ENCODE data around the gene MTCL1. TPM values are rescaled to one million over a fixed set of nuclear protein-coding genes. Genes with fewer than 3 reads are reported as not detected.

Gene MTCL1
- total RNA-seq, 1 donor from 2014 or later = 14.6 TPM

- intact Hi-C loops (cut with DNase I) = no loop called here
- DNase-seq (ENCODE audit: low spot score) = no peak
- ATAC-seq = no peak
Measured at GRCh38 chr18:8799596-8800441, 94.5 kb downstream of the MTCL1 start.

- DNase-seq (ENCODE audit: low spot score) (no peak), ATAC-seq (no peak)
- intact Hi-C loops (cut with DNase I) = no loop called here
Measured at GRCh38 chr18:8800445-8800844, 95.1 kb downstream of the MTCL1 start.

GRCh38 chr18:8800876-8801262 is 95.5 kb downstream of the MTCL1 start:
- intact Hi-C loops (cut with DNase I) = no loop called here
- DNase-seq (ENCODE audit: low spot score) (no peak), ATAC-seq (no peak)

GRCh38 chr18:8801263-8801901 is 96.0 kb downstream of the MTCL1 start:
- DNase-seq (ENCODE audit: low spot score) = no peak
- no peak for ATAC-seq
- intact Hi-C loops (cut with DNase I) = no loop called here

- ATAC-seq = no peak
- intact Hi-C loops (cut with DNase I) = no loop called here
Measured at GRCh38 chr18:8802017-8802672, 96.8 kb downstream of the MTCL1 start.

GRCh38 chr18:8803063-8803795 is 97.9 kb downstream of the MTCL1 start:
- intact Hi-C loops (cut with DNase I) = no loop called here
- ATAC-seq (no peak), DNase-seq (ENCODE audit: low spot score) (no peak)

More at GRCh38 chr18:8802017-8802672, 96.8 kb downstream of the MTCL1 start:
- DNase-seq (ENCODE audit: low spot score) = no peak

GRCh38 chr18:8803957-8804356 is 98.6 kb downstream of the MTCL1 start:
- intact Hi-C loops (cut with DNase I) = no loop called here
- ATAC-seq (no peak), DNase-seq (ENCODE audit: low spot score) (no peak)

- intact Hi-C loops (cut with DNase I) = no loop called here
- no peak for ATAC-seq
- DNase-seq (ENCODE audit: low spot score) = no peak
Measured at GRCh38 chr18:8805552-8805951, 100.2 kb downstream of the MTCL1 start.

GRCh38 chr18:8806100-8806797 is 100.9 kb downstream of the MTCL1 start:
- DNase-seq (ENCODE audit: low spot score) = no peak
- ATAC-seq = no peak
- intact Hi-C loops (cut with DNase I) = no loop called here

GRCh38 chr18:8806798-8807487 is 101.6 kb downstream of the MTCL1 start:
- intact Hi-C loops (cut with DNase I) = no loop called here
- no peak for ATAC-seq
- no peak for DNase-seq (ENCODE audit: low spot score)

- intact Hi-C loops (cut with DNase I) = no loop called here
- DNase-seq (ENCODE audit: low spot score) (no peak), ATAC-seq (no peak)
Measured at GRCh38 chr18:8807488-8807805, 102.1 kb downstream of the MTCL1 start.

- intact Hi-C loops (cut with DNase I) = no loop called here
- ATAC-seq (no peak), DNase-seq (ENCODE audit: low spot score) (no peak)
Measured at GRCh38 chr18:8808001-8808400, 102.6 kb downstream of the MTCL1 start.

GRCh38 chr18:8809514-8809913 is 104.2 kb downstream of the MTCL1 start:
- DNase-seq (ENCODE audit: low spot score) (no peak), ATAC-seq (no peak)
- intact Hi-C loops (cut with DNase I) = no loop called here

GRCh38 chr18:8810157-8810556 is 104.8 kb downstream of the MTCL1 start:
- no peak for DNase-seq (ENCODE audit: low spot score)
- intact Hi-C loops (cut with DNase I) = no loop called here
- ATAC-seq = no peak

GRCh38 chr18:8811115-8811514 is 105.8 kb downstream of the MTCL1 start:
- ATAC-seq (no peak), DNase-seq (ENCODE audit: low spot score) (no peak)

GRCh38 chr18:8812631-8813030 is 107.3 kb downstream of the MTCL1 start:
- ATAC-seq (no peak), DNase-seq (ENCODE audit: low spot score) (no peak)
- intact Hi-C loops (cut with DNase I) = no loop called here

More at GRCh38 chr18:8811115-8811514, 105.8 kb downstream of the MTCL1 start:
- intact Hi-C loops (cut with DNase I) = no loop called here

GRCh38 chr18:8813611-8814010 is 108.3 kb downstream of the MTCL1 start:
- ATAC-seq = peak; percentile 74

GRCh38 chr18:8814206-8814605 is 108.8 kb downstream of the MTCL1 start:
- no peak for DNase-seq (ENCODE audit: low spot score)
- no peak for ATAC-seq
- intact Hi-C loops (cut with DNase I) = no loop called here

More at GRCh38 chr18:8813611-8814010, 108.3 kb downstream of the MTCL1 start:
- no peak for DNase-seq (ENCODE audit: low spot score)
- intact Hi-C loops (cut with DNase I) = no loop called here

All from sciatic nerve (tissue), 2 donors.